ENCODE measurements around the gene B3GALT5.
"Not testable (repeated sequence)": the region's sequence is repeated elsewhere in the genome, so short reads cannot be mapped to it uniquely, and the experiment has no call there.

The B3GALT5 gene, protein sequence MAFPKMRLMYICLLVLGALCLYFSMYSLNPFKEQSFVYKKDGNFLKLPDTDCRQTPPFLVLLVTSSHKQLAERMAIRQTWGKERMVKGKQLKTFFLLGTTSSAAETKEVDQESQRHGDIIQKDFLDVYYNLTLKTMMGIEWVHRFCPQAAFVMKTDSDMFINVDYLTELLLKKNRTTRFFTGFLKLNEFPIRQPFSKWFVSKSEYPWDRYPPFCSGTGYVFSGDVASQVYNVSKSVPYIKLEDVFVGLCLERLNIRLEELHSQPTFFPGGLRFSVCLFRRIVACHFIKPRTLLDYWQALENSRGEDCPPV

DNA sequence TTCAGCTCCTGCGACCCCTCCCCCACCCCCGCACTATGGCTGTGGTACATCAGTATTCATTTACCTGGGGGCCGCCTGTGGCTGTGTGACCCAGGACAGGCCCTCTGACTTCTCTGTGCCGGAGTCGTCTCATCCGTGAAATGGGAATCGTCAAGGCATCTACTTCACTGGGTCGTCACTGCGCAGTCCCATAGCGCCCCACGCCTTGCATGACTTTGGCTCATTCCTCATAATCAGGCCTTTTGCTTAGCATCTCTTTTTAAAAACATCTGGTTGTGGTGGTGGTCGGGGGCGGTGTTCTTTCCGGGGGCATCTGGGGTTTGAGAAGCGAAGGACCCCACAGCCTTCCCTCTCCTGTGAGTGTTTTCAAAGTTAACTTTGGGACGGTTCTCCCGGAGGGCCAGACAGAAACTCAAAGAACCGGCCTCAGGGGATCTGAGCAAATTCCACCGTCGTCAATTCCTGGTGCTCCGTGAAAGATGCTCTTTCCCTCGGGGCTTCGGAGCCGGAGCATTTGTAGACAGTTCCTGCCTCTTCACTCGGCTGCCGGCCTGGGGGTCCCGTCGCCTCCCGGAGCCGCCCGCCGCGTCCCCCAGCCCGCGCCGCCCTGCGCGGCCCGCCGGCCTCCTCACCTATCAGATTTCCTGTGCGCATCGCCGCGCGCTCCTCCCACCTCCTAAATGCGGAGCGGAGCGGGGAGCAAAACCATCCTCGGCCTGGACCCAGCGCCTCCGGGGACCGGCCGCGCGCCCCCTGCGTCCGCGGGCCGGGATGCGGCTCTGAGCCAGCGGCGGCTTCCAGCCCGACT, at the start of gene B3GALT5:
Gene B3GALT5, plus strand, starts transcription at position 708 of the 808 bp plus-strand sequence. CDS start 47,620 bp downstream, outside the sequence.
- no peak for DNase-seq

DNA sequence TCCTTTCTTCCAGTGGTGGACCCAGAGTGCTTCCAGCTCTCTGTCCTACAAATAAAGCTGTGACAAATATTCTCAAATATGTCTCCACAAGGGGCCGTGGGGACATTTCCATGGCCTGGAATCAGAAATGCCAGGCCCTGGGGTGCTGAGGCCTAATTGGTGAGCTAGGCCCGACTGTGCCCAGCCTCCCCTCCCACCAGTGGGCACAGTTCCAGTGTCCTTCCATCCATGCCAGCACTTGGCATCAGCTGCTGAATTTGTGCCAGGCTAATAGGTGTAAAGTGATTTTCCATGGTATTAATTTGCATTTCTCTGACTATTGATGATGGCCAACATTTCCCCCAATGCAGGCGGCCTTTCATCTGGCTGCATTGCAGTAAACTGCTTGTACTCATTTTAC, 48.5 kb upstream of the B3GALT5 start:
- DNase-seq = no peak

DNA sequence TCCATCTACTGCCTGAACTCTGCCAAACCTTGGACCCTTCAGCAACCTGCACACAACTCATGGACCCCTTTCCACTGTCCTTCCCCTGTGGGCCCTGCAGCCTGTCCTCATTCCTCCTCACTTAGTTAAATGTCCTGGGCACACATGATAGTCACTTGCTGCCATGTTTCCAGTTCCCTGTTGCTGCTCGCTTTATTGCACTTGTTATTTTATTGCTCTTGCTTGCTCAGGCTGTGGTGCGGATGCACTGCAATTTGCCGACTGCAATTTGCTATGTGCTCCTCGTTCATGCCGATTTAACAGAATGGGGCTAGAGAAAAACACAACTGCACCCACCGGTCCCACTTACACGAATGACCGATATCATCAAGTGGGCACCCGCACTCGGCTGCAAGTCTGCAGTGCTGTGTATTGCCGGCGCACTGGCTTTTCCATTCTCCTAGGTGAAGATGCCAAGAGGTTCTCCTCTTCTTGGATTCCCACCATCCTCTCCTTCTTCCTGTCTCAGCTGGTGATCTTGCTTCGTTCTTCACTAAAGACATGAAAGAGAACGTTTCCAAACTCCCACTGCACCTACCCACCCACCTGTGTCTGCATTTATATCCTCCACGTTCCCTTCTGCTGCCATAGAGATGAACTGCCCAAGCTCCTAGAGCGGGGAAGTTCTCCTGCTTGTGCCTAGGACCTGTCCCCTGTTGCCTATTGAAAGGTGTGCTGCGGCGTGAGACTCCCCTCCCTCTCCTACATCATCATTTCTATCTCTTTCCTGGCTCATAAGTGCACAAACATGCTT, 45.4 kb upstream of the B3GALT5 start:
- DNase-seq = no peak

DNA sequence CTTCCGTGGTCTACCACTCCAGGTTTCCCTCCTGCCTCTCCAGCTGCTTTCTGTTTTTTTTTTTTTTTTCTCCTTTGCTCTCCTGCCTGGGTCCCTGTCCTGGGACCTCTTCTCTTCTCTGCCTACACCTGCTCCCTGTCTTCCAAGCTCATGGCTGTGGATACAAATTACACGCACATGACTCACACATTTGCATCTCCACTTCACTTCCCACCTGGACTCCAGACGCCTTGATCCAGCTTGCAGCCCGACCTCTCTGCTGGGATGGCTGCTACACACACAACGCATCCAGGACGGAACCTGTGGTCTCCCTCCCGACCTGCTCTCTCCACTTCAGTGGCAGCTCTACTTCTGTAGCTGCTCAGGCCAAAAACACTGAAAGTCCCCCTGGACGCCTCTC, 44.4 kb upstream of the B3GALT5 start:
- no peak for DNase-seq

DNA sequence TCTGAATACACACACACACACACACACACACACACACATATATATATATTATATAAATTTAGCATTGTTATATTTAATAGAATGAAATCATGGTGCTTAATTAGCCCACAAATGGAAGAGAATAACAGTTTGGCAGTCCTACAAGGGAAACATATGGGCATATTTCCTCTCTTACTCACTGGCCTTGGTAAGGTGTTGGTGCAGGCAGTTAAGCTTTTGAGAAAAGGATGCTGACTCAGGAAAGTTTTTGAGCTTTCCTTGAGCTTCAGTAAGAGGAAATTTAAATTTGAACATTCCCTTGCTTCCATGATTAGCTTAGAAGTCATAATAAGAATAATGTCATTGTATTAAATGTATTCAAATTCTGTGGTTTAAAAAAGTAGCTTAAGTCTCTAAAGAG, 37.0 kb upstream of the B3GALT5 start:
- no peak for DNase-seq

DNA sequence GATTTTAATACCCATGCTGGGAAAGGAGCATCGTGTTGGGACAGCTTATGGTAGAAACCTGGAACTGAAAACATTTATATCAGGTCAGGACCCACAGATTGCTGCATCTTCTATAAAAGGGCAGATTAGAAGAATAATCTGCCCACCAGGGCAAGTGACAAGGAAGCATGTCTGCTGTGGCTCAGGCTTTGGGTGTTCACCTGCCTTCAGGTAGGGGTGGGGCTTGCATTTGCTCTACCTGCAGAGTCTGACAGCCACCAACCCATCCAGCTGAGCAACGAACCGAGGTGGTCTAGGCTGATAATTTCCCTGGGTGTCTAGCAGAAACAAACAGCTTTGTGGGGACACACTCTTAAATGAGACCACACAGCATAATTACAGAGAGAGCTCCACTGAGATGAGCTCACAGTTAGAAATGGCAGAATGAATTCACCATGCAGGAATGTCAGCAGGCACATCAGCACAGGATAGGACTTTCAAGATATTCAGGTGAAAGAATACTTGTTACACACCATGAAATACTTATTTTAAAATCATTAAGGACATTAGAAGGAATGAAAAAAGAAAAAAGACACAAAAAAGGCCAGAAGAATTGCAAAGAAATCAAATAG, 36.1 kb upstream of the B3GALT5 start:
- no peak for DNase-seq

DNA sequence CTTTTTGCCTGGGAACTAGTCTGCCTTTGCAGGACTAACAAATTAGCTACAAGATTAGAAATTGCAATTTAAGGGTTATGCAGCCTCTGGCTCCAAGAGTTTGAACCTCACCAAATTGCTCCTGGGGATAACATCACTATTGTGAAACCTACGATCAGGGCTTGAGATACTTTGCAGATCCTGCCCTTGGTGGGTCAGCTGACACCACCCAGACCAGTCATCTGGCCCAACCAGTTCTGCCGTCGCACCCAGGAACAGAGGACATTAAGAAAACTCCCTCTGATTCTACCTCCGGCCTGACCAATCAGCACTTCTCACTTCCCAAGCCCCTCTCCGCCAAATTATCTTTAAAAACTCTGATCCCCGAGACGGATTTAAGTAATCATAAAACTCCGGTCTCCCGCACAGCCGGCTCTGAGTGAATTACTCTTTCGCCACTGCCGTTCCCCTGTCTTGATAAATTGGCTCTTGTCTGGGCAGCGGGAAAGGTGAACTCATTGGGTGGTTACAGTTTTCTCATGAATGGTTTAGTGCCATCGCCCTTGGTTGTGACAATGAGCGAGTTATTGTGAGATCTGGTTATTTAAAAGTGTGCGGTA, 32.9 kb upstream of the B3GALT5 start:
- DNase-seq = no peak

DNA sequence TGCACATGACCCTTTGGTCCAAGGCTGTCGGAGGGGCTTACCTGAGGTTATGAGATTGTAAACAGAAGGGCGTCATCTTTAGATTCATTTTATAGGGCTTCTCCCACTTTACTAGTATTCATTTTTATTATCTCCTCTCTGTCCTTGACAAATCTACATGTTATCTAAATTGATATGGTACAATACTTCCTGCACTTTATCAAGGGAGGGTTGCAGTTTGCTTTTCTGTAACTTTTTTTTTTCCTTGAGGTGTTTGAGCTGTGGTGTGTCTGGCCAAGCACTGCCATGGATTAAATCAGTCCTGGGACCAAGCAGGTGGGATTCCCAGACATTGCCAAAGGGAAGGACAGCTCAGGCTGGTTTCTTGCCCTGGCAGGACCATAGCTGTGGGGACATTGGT, 32.0 kb upstream of the B3GALT5 start:
- DNase-seq = no peak

DNA sequence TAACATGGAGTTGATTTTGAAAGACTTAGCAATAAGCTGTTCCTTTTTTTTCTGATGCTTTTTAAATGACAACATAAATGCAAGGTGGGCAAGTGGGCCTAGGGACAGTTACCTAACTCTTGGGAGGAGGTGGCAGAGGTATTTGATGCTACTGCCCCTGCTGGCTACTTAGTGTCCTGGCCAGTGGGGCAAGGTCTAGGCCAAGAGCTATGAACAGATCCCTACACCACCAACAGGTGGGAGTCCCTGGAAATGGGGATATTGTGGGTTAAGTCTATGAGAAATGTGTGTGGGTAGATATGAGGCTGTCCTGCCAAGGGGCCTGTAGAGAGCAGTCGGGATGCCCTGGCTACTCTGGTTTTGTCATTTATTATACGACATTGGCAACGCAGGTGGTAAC, 31.3 kb upstream of the B3GALT5 start:
- DNase-seq = no peak

DNA sequence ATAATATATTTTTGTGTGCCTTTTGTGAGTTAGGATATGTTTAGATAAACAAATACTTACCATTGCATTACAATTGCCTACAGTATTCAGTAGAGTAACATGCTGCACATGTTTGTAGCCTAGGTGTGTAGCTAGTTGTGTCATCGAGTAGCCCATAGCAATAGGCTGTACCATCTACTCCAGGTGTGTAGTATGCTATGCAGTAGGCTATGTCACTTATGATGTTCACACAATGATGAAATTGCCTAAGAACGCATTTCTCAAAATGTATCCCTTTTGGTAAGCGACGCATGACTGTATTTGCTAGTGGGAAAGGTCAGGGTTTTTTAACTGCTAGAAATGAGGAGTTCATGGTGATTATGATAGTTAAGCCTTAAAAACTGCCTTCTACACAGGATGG, 30.0 kb upstream of the B3GALT5 start:
- DNase-seq = no peak

DNA sequence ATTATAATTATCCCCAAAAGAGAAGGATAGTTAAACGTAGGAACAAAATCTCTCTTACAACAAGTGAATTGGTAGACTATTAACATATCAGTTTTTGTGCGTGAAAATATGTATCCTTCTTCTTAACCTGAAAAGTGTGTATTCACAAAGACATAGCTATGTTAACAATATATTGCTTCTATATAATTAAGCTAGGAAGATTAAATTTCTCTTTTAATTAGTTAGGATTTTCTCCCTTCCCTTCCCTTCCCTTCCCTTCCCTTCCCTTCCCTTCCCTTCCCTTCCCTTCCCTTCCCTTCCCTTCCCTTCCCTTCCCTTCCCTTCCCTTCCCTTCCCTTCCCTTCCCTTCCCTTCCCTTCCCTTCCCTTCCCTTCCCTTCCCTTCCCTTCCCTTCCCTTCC, 29.2 kb upstream of the B3GALT5 start:
- DNase-seq = not testable (repeated sequence)

DNA sequence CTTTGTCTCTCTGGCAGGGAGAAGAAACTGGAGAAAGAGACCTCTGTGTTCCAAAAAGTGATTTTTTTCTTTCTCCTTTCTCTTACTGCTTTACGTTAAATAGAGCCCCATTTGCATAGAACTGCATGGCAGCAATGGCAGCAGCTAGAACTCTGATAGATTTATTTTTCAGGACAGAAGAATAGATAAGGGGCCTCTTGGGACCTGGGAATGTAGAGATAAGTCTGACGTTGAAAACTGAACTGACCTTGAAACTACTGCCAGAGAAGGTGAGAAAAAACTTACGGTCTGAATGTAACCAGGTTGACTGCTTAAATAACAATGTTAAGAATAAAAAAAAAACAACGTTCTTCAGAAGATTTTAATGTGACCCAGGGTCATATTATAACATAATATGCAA, 25.4 kb upstream of the B3GALT5 start:
- DNase-seq = no peak

DNA sequence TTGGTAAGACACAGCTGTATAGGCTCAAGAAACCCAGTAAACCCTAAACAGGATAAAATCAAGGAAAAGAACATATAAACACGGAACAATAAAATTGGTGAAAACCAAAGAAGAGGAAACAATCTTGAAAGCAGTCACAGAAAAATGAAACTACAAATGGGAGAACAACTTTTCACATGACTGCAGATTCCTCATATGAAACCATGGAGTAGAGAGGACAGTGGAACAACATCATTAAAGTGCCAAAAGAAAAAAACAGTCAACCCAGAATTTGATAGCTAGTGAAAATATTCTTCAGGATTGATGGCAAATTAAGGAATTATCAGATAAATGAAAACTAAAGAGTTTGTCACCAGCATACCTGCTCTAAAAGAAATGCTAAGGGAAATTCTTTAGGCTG, 23.9 kb upstream of the B3GALT5 start:
- DNase-seq = no peak

DNA sequence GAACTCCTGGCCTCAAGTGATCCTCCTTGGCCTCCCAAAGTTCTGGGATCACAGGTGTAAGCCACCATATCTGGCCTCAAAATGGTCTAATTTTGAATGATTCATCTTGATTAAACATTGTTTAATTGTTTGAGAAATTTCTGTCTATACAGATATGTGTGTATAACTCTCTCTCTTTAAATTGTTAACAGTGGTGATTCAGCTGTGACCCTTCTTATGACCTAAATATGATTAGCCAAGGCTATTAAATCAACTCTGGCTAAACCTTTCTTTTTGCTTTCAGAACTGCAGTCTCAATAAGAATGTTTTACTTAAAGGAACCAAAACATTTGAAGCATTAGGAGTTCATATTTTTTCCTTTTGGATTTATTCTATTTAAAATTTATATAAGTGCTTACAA, 19.2 kb upstream of the B3GALT5 start:
- DNase-seq = no peak

DNA sequence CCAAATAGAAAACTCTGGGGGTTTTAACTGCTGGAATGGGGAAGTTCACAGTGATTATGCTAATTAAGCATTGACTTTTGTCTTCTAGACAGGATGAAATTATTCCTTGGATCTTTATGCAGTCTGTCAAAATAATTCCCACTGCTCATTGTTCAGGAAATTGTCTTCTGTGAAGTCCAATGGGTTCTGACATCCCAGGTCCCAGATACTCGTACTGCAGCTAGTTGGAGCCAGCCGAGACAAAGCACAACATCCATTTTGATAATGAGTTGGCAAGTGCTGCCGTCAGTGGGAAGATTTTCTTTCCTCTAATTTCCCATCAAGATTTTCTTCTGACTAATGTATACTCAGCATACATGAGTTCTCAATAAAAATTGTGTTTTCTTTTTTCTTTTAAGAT, 17.3 kb upstream of the B3GALT5 start:
- no peak for DNase-seq

DNA sequence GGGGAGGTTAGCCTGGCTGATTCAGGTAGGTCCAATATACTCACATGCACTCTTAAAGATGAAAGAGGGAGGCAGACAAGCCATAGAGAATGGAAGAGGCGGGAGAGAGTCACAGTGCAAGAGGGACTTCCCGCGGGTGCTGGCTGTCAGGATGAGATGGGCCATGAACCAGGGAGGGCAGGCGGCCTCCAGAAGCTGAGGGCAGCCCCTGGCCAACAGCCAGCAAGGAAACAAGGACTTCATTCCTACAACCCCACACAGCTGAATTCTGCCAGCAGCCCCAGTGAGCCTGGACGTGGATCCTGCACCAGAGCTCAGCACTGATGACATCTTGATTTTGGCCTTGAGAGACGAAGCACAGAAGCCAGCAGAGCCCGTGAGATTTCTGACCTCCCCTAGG, 15.1 kb upstream of the B3GALT5 start:
- DNase-seq = no peak

DNA sequence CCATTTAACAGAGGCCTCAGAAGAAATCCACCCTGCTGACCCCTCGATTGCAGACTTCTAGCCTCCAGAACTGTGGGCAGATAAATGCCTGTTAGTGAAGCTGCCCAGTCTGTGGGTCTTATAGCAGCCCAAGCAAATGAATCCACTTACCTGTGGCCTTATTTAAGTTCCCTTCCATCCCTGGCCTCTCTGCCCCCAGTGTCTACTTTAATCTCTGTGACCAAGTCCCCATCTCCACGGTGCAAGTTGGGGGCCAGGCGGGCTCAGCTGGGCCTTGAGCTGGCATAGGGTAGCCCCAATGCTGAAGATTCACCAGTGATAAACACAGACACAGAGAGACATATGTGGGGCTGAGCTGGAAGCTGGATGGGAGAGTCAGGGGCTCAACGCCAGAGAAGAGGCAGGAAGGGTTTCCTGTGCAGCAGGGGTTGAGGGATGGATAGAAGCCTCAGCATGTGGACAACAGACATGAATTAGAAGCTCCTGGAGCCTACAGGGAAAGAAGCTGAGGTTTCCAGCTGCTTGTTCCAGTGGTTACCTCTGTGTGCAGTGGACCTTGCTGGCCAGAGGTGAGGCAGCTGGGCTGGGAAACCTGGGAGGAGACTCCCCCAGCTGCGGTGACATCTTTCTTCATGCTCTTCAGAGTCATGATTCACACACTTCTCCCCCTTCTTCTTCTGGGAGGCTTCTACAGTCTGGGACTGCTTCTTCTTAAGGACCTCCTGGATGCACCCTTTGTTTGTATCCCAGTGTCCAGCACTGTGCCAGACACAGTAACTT, 13.4 kb upstream of the B3GALT5 start:
- DNase-seq = no peak

DNA sequence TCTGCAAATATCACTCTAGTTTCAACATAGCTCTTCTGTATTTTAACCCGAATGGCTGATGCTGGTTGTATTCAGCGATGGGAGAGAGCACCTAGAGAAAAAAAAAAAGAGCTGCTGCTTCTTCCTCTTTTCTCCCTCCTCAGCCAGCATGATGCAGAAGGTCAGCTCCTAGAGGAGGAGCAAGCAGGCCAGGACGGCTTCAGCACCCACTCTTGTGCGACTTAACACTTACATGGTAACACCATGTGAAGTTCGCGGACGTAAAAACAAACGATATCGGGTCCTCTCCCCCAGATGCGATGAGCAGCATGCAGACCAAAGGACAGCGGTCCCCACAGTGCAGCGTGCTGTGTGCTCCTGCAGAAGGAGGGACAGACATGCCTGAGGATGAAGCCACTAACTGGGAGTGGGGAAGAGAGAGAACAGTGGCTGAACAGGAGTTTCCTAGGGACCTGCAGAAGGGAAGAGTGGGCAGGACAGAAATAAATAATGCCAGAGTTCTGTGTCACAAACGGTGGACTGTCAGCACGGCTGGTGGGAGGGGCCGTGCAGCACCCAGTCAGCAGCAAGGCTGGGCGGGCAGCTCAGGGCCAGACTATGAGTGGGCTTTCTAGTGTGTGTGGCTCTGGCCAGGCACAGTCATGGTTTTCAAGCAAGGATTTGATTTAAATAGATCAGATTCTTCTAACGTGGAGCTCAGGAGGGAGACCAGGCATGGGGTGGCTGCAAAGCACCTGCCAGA, 11.4 kb upstream of the B3GALT5 start:
- no peak for DNase-seq

DNA sequence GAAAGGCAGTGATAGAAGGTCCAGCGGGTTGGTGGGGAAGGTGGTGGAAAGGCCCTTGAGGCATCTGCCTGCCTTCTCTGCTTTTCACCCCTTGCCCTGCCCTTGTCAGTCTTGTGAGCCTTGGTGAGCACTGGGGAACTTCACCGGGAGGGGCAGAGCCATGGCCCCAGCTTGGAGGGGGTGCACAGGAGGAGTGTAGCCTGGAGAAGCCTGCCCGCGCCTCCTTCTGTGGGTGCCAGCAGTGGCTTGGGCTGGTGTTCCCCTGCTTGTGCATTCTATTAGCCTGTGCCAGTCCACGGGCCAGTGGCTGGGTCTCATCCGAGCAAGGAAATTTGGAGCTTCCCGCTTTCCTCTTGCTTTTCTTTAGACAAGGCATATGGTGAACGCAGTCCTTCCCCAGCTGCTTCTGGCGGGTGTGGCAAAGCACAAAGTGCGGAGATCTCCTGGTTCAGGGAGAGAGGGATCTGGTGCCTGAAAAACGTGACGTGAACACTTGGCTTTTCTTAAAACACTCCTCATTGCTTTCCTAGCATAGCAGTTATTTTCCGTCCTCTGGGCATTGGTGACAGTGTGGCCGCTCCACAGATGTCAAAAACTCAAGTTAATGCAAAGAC, 10.6 kb upstream of the B3GALT5 start:
- DNase-seq = no peak

DNA sequence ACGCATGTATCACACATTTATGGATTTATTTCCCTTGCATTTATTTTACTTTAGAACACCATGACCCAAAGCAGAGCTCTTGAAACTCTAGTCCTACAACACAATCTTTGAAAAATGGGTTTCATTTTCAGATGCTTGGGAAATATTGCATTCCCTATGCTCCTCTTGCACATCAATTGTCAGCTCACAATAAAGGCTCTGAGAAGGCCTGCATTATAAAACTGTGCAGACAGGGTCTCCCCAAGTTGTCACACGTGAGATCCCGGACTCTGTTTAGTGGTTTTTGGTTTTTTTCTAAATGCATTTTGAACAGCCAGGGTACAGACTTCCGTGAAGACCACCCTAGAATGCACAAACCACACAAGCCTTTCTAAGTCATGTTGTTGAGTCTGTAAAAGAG, 9.9 kb upstream of the B3GALT5 start:
- DNase-seq = no peak

DNA sequence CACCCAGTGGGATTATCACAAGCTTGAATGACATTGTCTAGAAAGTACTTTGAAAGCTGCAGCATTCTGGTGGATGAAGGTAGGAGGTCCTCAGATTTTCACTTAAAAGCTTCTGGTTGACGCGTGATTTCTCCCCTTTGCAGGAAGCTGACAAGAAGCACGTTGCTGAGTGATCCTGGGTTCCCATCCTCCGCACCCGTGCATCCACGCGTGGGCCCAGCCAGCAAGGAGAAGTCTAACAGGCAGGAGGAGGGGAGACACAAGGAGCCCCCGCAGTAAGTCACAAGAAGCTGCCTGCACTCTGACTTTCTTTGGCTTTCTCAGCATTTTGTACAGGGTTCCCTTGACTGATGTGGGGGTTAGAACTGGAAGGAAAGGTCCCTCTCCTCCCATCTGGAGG, 7.8 kb upstream of the B3GALT5 start:
- DNase-seq = no peak

All from activated CD4-positive, CD25-positive, alpha-beta regulatory T cell treated with anti-CD3 and anti-CD28 coated beads, Interleukin-2, amount 50 U/mL, for 72 hours (primary cell).